Endothelial cell of umbilical vein (primary cell): Measurements from ENCODE around the gene PARD3B.

Experiments used
- EZH2 ChIP-seq: IDR thresholded peaks from 2 replicates; pipeline ENCODE4 v1.6.1; 2012; ENCODE audit warnings: borderline replicate concordance, low read depth, mild to moderate bottlenecking, moderate library complexity, low read length, inconsistent platforms; ENCODE audit not compliant: severe bottlenecking
- FOS ChIP-seq: IDR thresholded peaks from 2 replicates; pipeline ENCODE4 v1.6.1; 2011; ENCODE audit warnings: mild to moderate bottlenecking, low read length, moderate library complexity, borderline replicate concordance; ENCODE audit not compliant: insufficient read depth
- JUN ChIP-seq: IDR thresholded peaks from 2 replicates; pipeline ENCODE4 v1.6.1; 2011; ENCODE audit warnings: borderline replicate concordance, low read depth; ENCODE audit not compliant: insufficient read length, insufficient read depth
- MYC ChIP-seq: IDR thresholded peaks from one replicate; pipeline ENCODE4 v1.6.1; 2011; ENCODE audit warnings: mild to moderate bottlenecking, low read depth, low read length
- POLR2A ChIP-seq: IDR thresholded peaks from 2 replicates; pipeline ENCODE4 v1.6.1; 2012; ENCODE audit warnings: low read depth, mild to moderate bottlenecking, control low read depth, low read length
- POLR2AphosphoS5 ChIP-seq: IDR thresholded peaks from 2 replicates; pipeline ENCODE4 v1.6.1; 2012; ENCODE audit warnings: low read depth, mild to moderate bottlenecking, control low read depth, low read length, moderate library complexity; ENCODE audit not compliant: insufficient read depth
- TF ChIP-seq, protein P1 (sequence below), 2 donors: IDR thresholded peaks; 1 replicate in 1 of 2; 2 replicates in 1 of 2; pipeline ENCODE4 v1.5.1; 2011; ENCODE audit warnings: low read length in 2 of 2, mild to moderate bottlenecking in 2 of 2, moderate library complexity in 2 of 2, control low read depth in 1 of 2, inconsistent platforms in 1 of 2, low read depth in 1 of 2; ENCODE audit not compliant: insufficient read depth in 1 of 2; ENCODE audit errors: extremely low read depth in 1 of 2
- TF ChIP-seq, protein P2 (sequence below): IDR thresholded peaks from 2 replicates; pipeline ENCODE4 v1.6.1; 2011; ENCODE audit not compliant: insufficient read depth, insufficient read length

DNA sequence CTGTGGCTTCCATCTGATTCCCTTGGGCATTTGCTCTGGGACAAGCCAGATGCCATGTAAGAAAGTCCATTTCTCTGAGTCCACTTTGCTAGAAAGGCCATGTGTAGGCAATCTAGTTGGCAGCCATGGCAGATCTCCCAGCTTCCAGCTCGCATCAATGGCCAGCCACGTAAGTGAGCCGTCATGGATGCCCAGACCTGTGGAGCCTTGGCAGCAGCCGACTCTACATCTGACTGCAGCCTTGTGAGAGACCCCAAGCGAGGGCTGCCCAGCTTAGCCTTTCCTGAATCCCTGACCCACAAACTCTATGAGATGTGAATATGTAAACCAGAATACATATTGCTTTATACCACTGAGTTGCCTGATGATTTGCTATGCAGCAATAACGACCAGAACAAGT lies 533.5 kb downstream of the PARD3B start:
- no peak for TF ChIP-seq EZH2
- TF ChIP-seq, protein P1, sequence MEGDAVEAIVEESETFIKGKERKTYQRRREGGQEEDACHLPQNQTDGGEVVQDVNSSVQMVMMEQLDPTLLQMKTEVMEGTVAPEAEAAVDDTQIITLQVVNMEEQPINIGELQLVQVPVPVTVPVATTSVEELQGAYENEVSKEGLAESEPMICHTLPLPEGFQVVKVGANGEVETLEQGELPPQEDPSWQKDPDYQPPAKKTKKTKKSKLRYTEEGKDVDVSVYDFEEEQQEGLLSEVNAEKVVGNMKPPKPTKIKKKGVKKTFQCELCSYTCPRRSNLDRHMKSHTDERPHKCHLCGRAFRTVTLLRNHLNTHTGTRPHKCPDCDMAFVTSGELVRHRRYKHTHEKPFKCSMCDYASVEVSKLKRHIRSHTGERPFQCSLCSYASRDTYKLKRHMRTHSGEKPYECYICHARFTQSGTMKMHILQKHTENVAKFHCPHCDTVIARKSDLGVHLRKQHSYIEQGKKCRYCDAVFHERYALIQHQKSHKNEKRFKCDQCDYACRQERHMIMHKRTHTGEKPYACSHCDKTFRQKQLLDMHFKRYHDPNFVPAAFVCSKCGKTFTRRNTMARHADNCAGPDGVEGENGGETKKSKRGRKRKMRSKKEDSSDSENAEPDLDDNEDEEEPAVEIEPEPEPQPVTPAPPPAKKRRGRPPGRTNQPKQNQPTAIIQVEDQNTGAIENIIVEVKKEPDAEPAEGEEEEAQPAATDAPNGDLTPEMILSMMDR (IDR thresholded peaks at IDR 0.05; ENCODE audit: extremely low read depth in 1 of 2, insufficient read depth in 1 of 2, low read depth in 1 of 2, low read length in 2 of 2): no peak
- TF ChIP-seq, protein P2, sequence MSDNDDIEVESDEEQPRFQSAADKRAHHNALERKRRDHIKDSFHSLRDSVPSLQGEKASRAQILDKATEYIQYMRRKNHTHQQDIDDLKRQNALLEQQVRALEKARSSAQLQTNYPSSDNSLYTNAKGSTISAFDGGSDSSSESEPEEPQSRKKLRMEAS: no peak
- no peak for TF ChIP-seq POLR2A
- no peak for TF ChIP-seq POLR2AphosphoS5
- TF ChIP-seq FOS: no peak
- TF ChIP-seq JUN: no peak
- no peak for TF ChIP-seq MYC
